H9 (cell line): ENCODE results near the gene WDR91. TPM values are rescaled to one million over a fixed set of nuclear protein-coding genes. Genes with fewer than 3 reads are reported as not detected.

Experiments used
- DNase-seq: peaks from one replicate; pipeline ENCODE4 v3.0.0-alpha.2; 2017
- H2AFZ ChIP-seq: one replicate; pipeline ENCODE4 v1.6.1; 2013; ENCODE audit warnings: mild to moderate bottlenecking, low read length, control low read depth, moderate library complexity
- H2AK5ac ChIP-seq: 2 replicates; pipeline ENCODE4 v1.6.1; 2013; ENCODE audit warnings: low read length, control low read depth, mixed read lengths; ENCODE audit not compliant: insufficient read length
- H2BK120ac ChIP-seq: one replicate; pipeline ENCODE4 v1.6.1; 2013; ENCODE audit warnings: low read depth, mild to moderate bottlenecking, low read length, control low read depth, inconsistent platforms; ENCODE audit not compliant: poor library complexity, severe bottlenecking
- H2BK12ac ChIP-seq: 2 replicates; pipeline ENCODE4 v1.6.1; 2013; ENCODE audit warnings: low read length, control low read depth, mixed read lengths, low read depth; ENCODE audit not compliant: insufficient read length
- H2BK15ac ChIP-seq: 2 replicates; pipeline ENCODE4 v1.6.1; 2013; ENCODE audit warnings: low read depth, low read length, control low read depth
- H2BK20ac ChIP-seq: one replicate; pipeline ENCODE4 v1.6.1; 2013; ENCODE audit warnings: low read depth, mild to moderate bottlenecking, low read length, control low read depth, inconsistent platforms; ENCODE audit not compliant: poor library complexity, severe bottlenecking
- H2BK5ac ChIP-seq: 2 replicates; pipeline ENCODE4 v1.6.1; 2013; ENCODE audit warnings: low read length, control low read depth, mixed read lengths; ENCODE audit not compliant: insufficient read length
- H3K14ac ChIP-seq: 2 replicates; pipeline ENCODE4 v1.6.1; 2013; ENCODE audit warnings: low read length, control low read depth; ENCODE audit not compliant: insufficient read depth
- H3K18ac ChIP-seq: 2 replicates; pipeline ENCODE4 v1.6.1; 2013; ENCODE audit warnings: low read depth, mild to moderate bottlenecking, mixed read lengths, low read length, control low read depth; ENCODE audit not compliant: insufficient read length
- H3K23ac ChIP-seq: 2 replicates; pipeline ENCODE4 v1.6.1; 2013; ENCODE audit warnings: low read length, control low read depth, mixed read lengths, low read depth; ENCODE audit not compliant: insufficient read length
- H3K23me2 ChIP-seq: 2 replicates; pipeline ENCODE4 v1.6.1; 2013; ENCODE audit warnings: low read depth, mild to moderate bottlenecking, mixed read lengths, low read length, control low read depth; ENCODE audit not compliant: insufficient read length, poor library complexity, severe bottlenecking
- H3K27ac ChIP-seq: 2 replicates; pipeline ENCODE4 v1.5.1; 2013; ENCODE audit warnings: low read length, control low read depth, mixed read lengths, low read depth; ENCODE audit not compliant: insufficient read length
- H3K27me3 ChIP-seq: 2 replicates; pipeline ENCODE4 v1.6.1; 2013; ENCODE audit warnings: low read length, control low read depth, inconsistent platforms; ENCODE audit not compliant: insufficient read depth
- H3K4ac ChIP-seq: 2 replicates; pipeline ENCODE4 v1.6.1; 2013; ENCODE audit warnings: low read depth, mild to moderate bottlenecking, control low read depth, inconsistent platforms, low read length, moderate library complexity
- H3K4me1 ChIP-seq: 2 replicates; pipeline ENCODE4 v1.6.1; 2013; ENCODE audit warnings: low read length, control low read depth, inconsistent platforms; ENCODE audit not compliant: insufficient read depth
- H3K4me2 ChIP-seq: 2 replicates; pipeline ENCODE4 v1.6.1; 2013; ENCODE audit warnings: low read length, control low read depth, mixed read lengths; ENCODE audit not compliant: insufficient read length, insufficient read depth
- H3K56ac ChIP-seq: 2 replicates; pipeline ENCODE4 v1.6.1; 2013; ENCODE audit warnings: low read depth, mild to moderate bottlenecking, mixed read lengths, low read length, control low read depth; ENCODE audit not compliant: insufficient read length
- H3K79me1 ChIP-seq: 2 replicates; pipeline ENCODE4 v1.6.1; 2013; ENCODE audit warnings: low read depth, mild to moderate bottlenecking, moderate library complexity, low read length, control low read depth, inconsistent platforms; ENCODE audit not compliant: insufficient read depth, poor library complexity, severe bottlenecking
- H3K79me2 ChIP-seq: 2 replicates; pipeline ENCODE4 v1.6.1; 2013; ENCODE audit warnings: low read length, control low read depth, inconsistent platforms; ENCODE audit not compliant: insufficient read depth
- H3K9ac ChIP-seq: 2 replicates; pipeline ENCODE4 v1.6.1; 2013; ENCODE audit warnings: low read length, control low read depth, mixed read lengths; ENCODE audit not compliant: insufficient read length; ENCODE audit errors: extremely low read depth
- H3K9me3 ChIP-seq: one replicate; pipeline ENCODE4 v1.6.1; 2013; ENCODE audit warnings: low read depth, low read length, inconsistent platforms; ENCODE audit not compliant: control insufficient read depth
- H3T11ph ChIP-seq: one replicate; pipeline ENCODE4 v1.6.1; 2013; ENCODE audit warnings: mild to moderate bottlenecking, low read length, control low read depth, inconsistent platforms
- H4K20me1 ChIP-seq: one replicate; pipeline ENCODE4 v1.6.1; 2013; ENCODE audit not compliant: control insufficient read depth, insufficient read length, insufficient read depth
- H4K5ac ChIP-seq: 2 replicates; pipeline ENCODE4 v1.6.1; 2013; ENCODE audit warnings: low read depth, mild to moderate bottlenecking, mixed read lengths, low read length, control low read depth; ENCODE audit not compliant: insufficient read length
- H4K8ac ChIP-seq: replicated peaks from 2 replicates; pipeline ENCODE4 v1.6.1; 2013; ENCODE audit warnings: low read length, control low read depth, mixed read lengths, low read depth; ENCODE audit not compliant: insufficient read length
- H4K91ac ChIP-seq: 2 replicates; pipeline ENCODE4 v1.6.1; 2013; ENCODE audit warnings: low read depth, mild to moderate bottlenecking, moderate library complexity, mixed read lengths, low read length, control low read depth; ENCODE audit not compliant: insufficient read length
- H3K27ac Mint-ChIP-seq, 3 experiments: 2 replicates in 2 of 3; 3 replicates in 1 of 3; pipeline ENCODE4 v1.8.0; 2020 to 2021; ENCODE audit warnings: mixed read lengths in 3 of 3, mild to moderate bottlenecking in 1 of 3, moderate library complexity in 1 of 3
- H3K27me3 Mint-ChIP-seq: 2 replicates; pipeline ENCODE4 v1.8.0; 2021; ENCODE audit warnings: low read depth, mild to moderate bottlenecking, moderate library complexity, mixed read lengths
- H3K36me3 Mint-ChIP-seq, 3 experiments: 2 replicates in 2 of 3; 3 replicates in 1 of 3; pipeline ENCODE4 v1.8.0; 2020 to 2021; ENCODE audit warnings: low read depth in 3 of 3, mixed read lengths in 3 of 3; ENCODE audit not compliant: insufficient read depth in 1 of 3
- H3K4me1 Mint-ChIP-seq, 2 experiments: 2 replicates each; pipeline ENCODE4 v1.8.0; 2020; ENCODE audit warnings: mixed read lengths in 2 of 2
- H3K4me3 Mint-ChIP-seq, 2 experiments: 2 replicates in 1 of 2; 3 replicates in 1 of 2; pipeline ENCODE4 v1.8.0; 2020 to 2021; ENCODE audit warnings: mild to moderate bottlenecking in 2 of 2, mixed read lengths in 2 of 2, moderate library complexity in 1 of 2
- H3K9me3 Mint-ChIP-seq, 2 experiments: 2 replicates in 1 of 2; 3 replicates in 1 of 2; pipeline ENCODE4 v1.8.0; 2020; ENCODE audit warnings: mild to moderate bottlenecking in 2 of 2, mixed read lengths in 2 of 2, moderate library complexity in 1 of 2
- CTCF ChIP-seq: fragments of 200-600 bp; sonication (generic); conservative IDR thresholded peaks from 3 replicates; pipeline ENCODE4 v1.8.0; 2021; ENCODE audit warnings: antibody characterized with exemption, mild to moderate bottlenecking
- WGBS: extraction: QIAGEN DNeasy Blood & Tissue Kit; methylation state at CpG from one replicate; pipeline ENCODE4 v1.1.7; 2013; ENCODE audit warnings: missing lambda C conversion rate, low lambda C conversion rate, mixed read lengths; ENCODE audit not compliant: insufficient read length; ENCODE audit errors: extremely low coverage; 5-methylcytosine and 5-hydroxymethylcytosine counted together
- total RNA-seq: library from RNA; stranded (reverse); gene quantifications from 2 replicates; pipeline ENCODE4 v1.2.1, GENCODE V29; 2021

Gene WDR91
- total RNA-seq, 1 experiment from 2014 or later, result 9.4 TPM

GRCh38 chr7:135167365-135167917 lies 43.9 kb downstream of the WDR91 start:
- H3K4me3 Mint-ChIP-seq, result no peak overlapping the region; a peak in 1 of 5 replicates
- Histone ChIP-seq H4K91ac (no peak overlapping the region), H3K79me1 (no peaks in the 10 kb centered on the region), H3K27me3 (no peaks in the 10 kb centered on the region), H3K14ac (no peak overlapping the region), H3K23me2 (peaks cover 8% of the 10 kb centered on the region), H3K27ac (no peak overlapping the region), H3K23ac (no peak overlapping the region), H2AFZ (no peak overlapping the region), H3K4ac (no peak overlapping the region), H4K20me1 (no peaks in the 10 kb centered on the region), H3K4me1 (0 out of 2 replicates have a peak, but pooled peaks cover 2% of the 10 kb centered on the region), H2BK5ac (no peak overlapping the region), H3K56ac (no peak overlapping the region), H3K9ac (no peak overlapping the region), H2BK120ac (no peak overlapping the region), H3K18ac (no peak overlapping the region), H2BK12ac (no peak overlapping the region), H4K8ac (no peak overlapping the region), H2BK20ac (no peak overlapping the region), H2AK5ac (no peak overlapping the region), H3K4me2 (no peak overlapping the region), H2BK15ac (no peak overlapping the region), H4K5ac (no peak overlapping the region), H3T11ph (no peak overlapping the region), H3K79me2 (no peaks in the 10 kb centered on the region; the same call in 1 of the 2 replicates), H3K9me3 (no peaks in the 10 kb centered on the region)
- TF ChIP-seq CTCF, result no peak
- peaks cover 54 to 66% (median 64%) of the 10 kb centered on the region in 3 experiments for H3K36me3 Mint-ChIP-seq
- no peak for DNase-seq
- H3K27ac Mint-ChIP-seq, result peak overlapping the region in 1 of 3 experiments; percentile 34; a peak in 1 of 7 replicates
- peaks cover 6 to 12% of the 10 kb centered on the region in 2 experiments for H3K9me3 Mint-ChIP-seq
- H3K4me1 Mint-ChIP-seq, result peaks cover 27 to 28% of the 10 kb centered on the region in 2 experiments
- WGBS, result no CpG with 5 or more reads among the region's 12 CpGs
- H3K27me3 Mint-ChIP-seq, result no peaks in the 10 kb centered on the region
